Astrocyte (in vitro differentiated cells and primary cell): ENCODE measurements around the gene C12orf57. TPM values are rescaled to one million over a fixed set of nuclear protein-coding genes. Genes with fewer than 3 reads are reported as not detected.

Experiments used
- DNase-seq: peaks from one replicate; pipeline ENCODE4 v3.0.0-alpha.2; 2010; ENCODE audit warnings: low read depth
- FAIRE-seq: peaks from 2 replicates; lab custom pipeline; 2011; peaks lifted over from hg19 to GRCh38; lab: Jason Lieb, UNC
- H2AFZ ChIP-seq: 2 replicates; pipeline ENCODE4 v1.6.0; 2012; ENCODE audit warnings: low read depth, low read length, inconsistent platforms
- H3K27ac ChIP-seq: 2 replicates; pipeline ENCODE4 v1.5.1; 2011; ENCODE audit warnings: low read depth, low read length, inconsistent platforms
- H3K27me3 ChIP-seq: 2 replicates; pipeline ENCODE4 v1.6.0; 2011; ENCODE audit warnings: low read length, inconsistent platforms; ENCODE audit not compliant: insufficient read depth
- H3K36me3 ChIP-seq: 2 replicates; pipeline ENCODE4 v1.5.1; 2011; ENCODE audit warnings: low read length, inconsistent platforms; ENCODE audit not compliant: insufficient read depth
- H3K4me1 ChIP-seq: 2 replicates; pipeline ENCODE4 v1.5.1; 2011; ENCODE audit warnings: low read length, inconsistent platforms; ENCODE audit not compliant: insufficient read depth
- H3K4me2 ChIP-seq: 2 replicates; pipeline ENCODE4 v1.6.0; 2012; ENCODE audit warnings: low read length, inconsistent platforms
- H3K4me3 ChIP-seq: 2 replicates; pipeline ENCODE4 v1.5.1; 2011; ENCODE audit warnings: low read depth, mild to moderate bottlenecking, low read length, inconsistent platforms; ENCODE audit not compliant: insufficient read depth
- H3K79me2 ChIP-seq: 2 replicates; pipeline ENCODE4 v1.6.0; 2012; ENCODE audit warnings: mild to moderate bottlenecking, low read length, inconsistent platforms; ENCODE audit not compliant: insufficient read depth
- H3K9ac ChIP-seq: 2 replicates; pipeline ENCODE4 v1.6.0; 2012; ENCODE audit warnings: mild to moderate bottlenecking, low read length, inconsistent platforms
- H3K9me3 ChIP-seq: 2 replicates; pipeline ENCODE4 v1.5.1; 2012; ENCODE audit warnings: low read depth, mild to moderate bottlenecking, low read length, inconsistent platforms; ENCODE audit not compliant: insufficient read depth
- H4K20me1 ChIP-seq: 2 replicates; pipeline ENCODE4 v1.6.0; 2012; ENCODE audit warnings: low read length, inconsistent platforms; ENCODE audit not compliant: insufficient read depth
- H3K27ac Mint-ChIP-seq: one replicate; pipeline ENCODE4 v1.8.0; 2021; ENCODE audit warnings: mild to moderate bottlenecking, mixed read lengths; ENCODE audit not compliant: unreplicated experiment
- H3K27me3 Mint-ChIP-seq: one replicate; pipeline ENCODE4 v1.8.0; 2021; ENCODE audit warnings: low read depth, mixed read lengths; ENCODE audit not compliant: unreplicated experiment
- H3K36me3 Mint-ChIP-seq: one replicate; pipeline ENCODE4 v1.8.0; 2021; ENCODE audit warnings: low read depth, mixed read lengths; ENCODE audit not compliant: unreplicated experiment
- H3K4me1 Mint-ChIP-seq: one replicate; pipeline ENCODE4 v1.8.0; 2021; ENCODE audit warnings: low read depth, mixed read lengths; ENCODE audit not compliant: unreplicated experiment
- H3K4me3 Mint-ChIP-seq: one replicate; pipeline ENCODE4 v1.8.0; 2021; ENCODE audit warnings: mild to moderate bottlenecking, moderate library complexity, mixed read lengths; ENCODE audit not compliant: unreplicated experiment
- H3K9me3 Mint-ChIP-seq: one replicate; pipeline ENCODE4 v1.8.0; 2021; ENCODE audit warnings: mild to moderate bottlenecking, mixed read lengths; ENCODE audit not compliant: unreplicated experiment
- CTCF ChIP-seq: IDR thresholded peaks from 2 replicates; pipeline ENCODE4 v1.5.1; 2011; ENCODE audit warnings: low read depth, mild to moderate bottlenecking, inconsistent platforms, low read length, moderate library complexity; ENCODE audit not compliant: insufficient read depth
- EZH2 ChIP-seq: IDR thresholded peaks from 2 replicates; pipeline ENCODE4 v1.6.1; 2012; ENCODE audit warnings: mild to moderate bottlenecking, low read length, inconsistent platforms; ENCODE audit not compliant: insufficient read depth
- total RNA-seq: library from RNA; stranded (reverse); gene quantifications from 2 replicates; pipeline ENCODE4 v1.2.1, GENCODE V29; 2021

C12orf57 gene
- total RNA-seq, 1 donor from 2014 or later = 117 TPM

GRCh38 chr12:6896846-6897435 lies 46.9 kb upstream of the C12orf57 start:
- Histone ChIP-seq H3K4me2 (no peak overlapping the region), H2AFZ (no peak overlapping the region), H3K79me2 (no peaks in the 10 kb centered on the region), H4K20me1 (no peaks in the 10 kb centered on the region), H3K4me3 (no peak overlapping the region), H3K4me1 (no peaks in the 10 kb centered on the region), H3K27me3 (no peaks in the 10 kb centered on the region), H3K36me3 (no peaks in the 10 kb centered on the region), H3K27ac (no peak overlapping the region), H3K9me3 (no peaks in the 10 kb centered on the region), H3K9ac (no peak overlapping the region)
- H3K4me1 Mint-ChIP-seq = no peaks in the 10 kb centered on the region
- H3K27me3 Mint-ChIP-seq = no peaks in the 10 kb centered on the region
- DNase-seq = no peak
- H3K36me3 Mint-ChIP-seq = peaks cover 3% of the 10 kb centered on the region
- no peak for TF ChIP-seq CTCF
- TF ChIP-seq EZH2 = no peak
- no peak for FAIRE-seq
- no peak overlapping the region for H3K4me3 Mint-ChIP-seq
- H3K27ac Mint-ChIP-seq = no peak overlapping the region
- no peaks in the 10 kb centered on the region for H3K9me3 Mint-ChIP-seq

- FAIRE-seq = no peak
- no peak overlapping the region for H3K4me2 ChIP-seq
- no peak overlapping the region for H3K27ac ChIP-seq
- no peaks in the 10 kb centered on the region for H3K9me3 ChIP-seq
- no peaks in the 10 kb centered on the region for H4K20me1 ChIP-seq
- H3K4me1 ChIP-seq = no peaks in the 10 kb centered on the region
- no peaks in the 10 kb centered on the region for H3K36me3 ChIP-seq
- no peaks in the 10 kb centered on the region for H3K27me3 Mint-ChIP-seq
- TF ChIP-seq EZH2 (no peak), CTCF (no peak)
- H3K9me3 Mint-ChIP-seq = no peaks in the 10 kb centered on the region
- no peaks in the 10 kb centered on the region for H3K79me2 ChIP-seq
- H3K36me3 Mint-ChIP-seq = no peaks in the 10 kb centered on the region
- no peak overlapping the region for H3K4me3 ChIP-seq
- H2AFZ ChIP-seq = no peak overlapping the region
- H3K4me1 Mint-ChIP-seq = no peaks in the 10 kb centered on the region
- no peak for DNase-seq
- no peak overlapping the region for H3K4me3 Mint-ChIP-seq
- H3K27me3 ChIP-seq = no peaks in the 10 kb centered on the region
- no peak overlapping the region for H3K27ac Mint-ChIP-seq
- no peak overlapping the region for H3K9ac ChIP-seq
Observed at GRCh38 chr12:6899427-6899826, 44.4 kb upstream of the C12orf57 start.

GRCh38 chr12:6899837-6900519 lies 43.8 kb upstream of the C12orf57 start:
- Histone ChIP-seq H4K20me1 (no peaks in the 10 kb centered on the region), H3K27me3 (no peaks in the 10 kb centered on the region), H3K9ac (no peak overlapping the region), H3K79me2 (no peaks in the 10 kb centered on the region), H3K36me3 (no peaks in the 10 kb centered on the region), H3K4me1 (peaks cover under 1% of the 10 kb centered on the region), H3K4me3 (no peak overlapping the region), H3K9me3 (no peaks in the 10 kb centered on the region), H3K4me2 (peak overlapping the region; percentile 2), H2AFZ (no peak overlapping the region), H3K27ac (no peak overlapping the region)
- DNase-seq (peak; percentile 75), FAIRE-seq (no peak)
- no peak overlapping the region for H3K4me3 Mint-ChIP-seq
- no peak overlapping the region for H3K27ac Mint-ChIP-seq
- no peaks in the 10 kb centered on the region for H3K27me3 Mint-ChIP-seq
- H3K36me3 Mint-ChIP-seq = no peaks in the 10 kb centered on the region
- TF ChIP-seq EZH2 = no peak
- TF ChIP-seq CTCF = no peak
- no peaks in the 10 kb centered on the region for H3K9me3 Mint-ChIP-seq
- no peaks in the 10 kb centered on the region for H3K4me1 Mint-ChIP-seq
